SH-SY5Y (cell line): ENCODE data around the gene BCKDHB.

ENCODE experiments used
- GATA2 ChIP-seq: IDR thresholded peaks from 2 replicates; pipeline ENCODE4 v1.6.1; 2011; ENCODE audit warnings: mild to moderate bottlenecking, low read depth, low read length
- GATA3 ChIP-seq: IDR thresholded peaks from 2 replicates; pipeline ENCODE4 v1.6.1; 2011; ENCODE audit warnings: low read depth, mild to moderate bottlenecking, low read length, moderate library complexity

DNA sequence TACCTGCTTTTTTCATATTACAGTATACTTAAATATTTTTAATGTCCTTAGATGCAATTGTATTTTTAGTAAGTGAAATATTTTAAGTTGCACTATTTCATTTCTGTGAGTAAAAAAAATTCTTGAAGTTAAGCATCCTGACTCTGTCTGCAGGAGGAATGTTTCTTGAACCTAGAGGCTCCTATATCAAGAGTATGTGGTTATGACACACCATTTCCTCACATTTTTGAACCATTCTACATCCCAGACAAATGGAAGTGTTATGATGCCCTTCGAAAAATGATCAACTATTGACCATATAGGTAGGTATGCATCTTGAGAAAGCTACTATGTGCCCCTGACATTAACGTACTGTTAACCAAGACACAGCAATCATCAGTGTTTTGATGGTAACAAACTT lies 237.0 kb downstream of the BCKDHB start:
- TF ChIP-seq GATA2 (no peak), GATA3 (no peak)
